Type B pancreatic cell (in vitro differentiated cells): ENCODE results near the gene ASCL1. TPM values are rescaled to one million over a fixed set of nuclear protein-coding genes. Genes with fewer than 3 reads are reported as not detected.

Experiments used
- DNase-seq: peaks from one replicate; pipeline ENCODE4 v3.0.0; 2021; ENCODE audit warnings: mixed read lengths; ENCODE audit not compliant: unreplicated experiment; ENCODE audit errors: extremely low spot score
- H3K27ac Mint-ChIP-seq: 2 replicates; pipeline ENCODE4 v1.8.0; 2021; ENCODE audit warnings: mild to moderate bottlenecking, mixed read lengths
- H3K27me3 Mint-ChIP-seq: 2 replicates; pipeline ENCODE4 v1.8.0; 2021; ENCODE audit warnings: mixed read lengths
- H3K36me3 Mint-ChIP-seq: 2 replicates; pipeline ENCODE4 v1.8.0; 2021; ENCODE audit warnings: mixed read lengths
- H3K4me1 Mint-ChIP-seq: one replicate; pipeline ENCODE4 v1.8.0; 2021; ENCODE audit warnings: mixed read lengths; ENCODE audit not compliant: unreplicated experiment
- H3K4me3 Mint-ChIP-seq: 2 replicates; pipeline ENCODE4 v1.8.0; 2021; ENCODE audit warnings: mild to moderate bottlenecking, mixed read lengths
- H3K9me3 Mint-ChIP-seq: 2 replicates; pipeline ENCODE4 v1.8.0; 2021; ENCODE audit warnings: mixed read lengths
- total RNA-seq: library from RNA; stranded (reverse); gene quantifications from 2 replicates; pipeline ENCODE4 v1.2.1, GENCODE V29; 2021; ENCODE audit warnings: low replicate concordance
- TF ChIP-seq, protein P1 (sequence below): fragments of 200-600 bp; sonication (generic); conservative IDR thresholded peaks from 2 replicates; pipeline ENCODE4 v1.5.0; 2021; ENCODE audit warnings: antibody characterized with exemption, mild to moderate bottlenecking

ASCL1 gene
- total RNA-seq, 1 donor from 2014 or later = 7.5 TPM

- Mint-ChIP-seq H3K4me1 (peaks cover 8% of the 10 kb centered on the region), H3K9me3 (peaks cover 4% of the 10 kb centered on the region), H3K4me3 (peak overlapping the region; percentile 82), H3K27me3 (peaks cover 97% of the 10 kb centered on the region), H3K36me3 (peaks cover 5% of the 10 kb centered on the region), H3K27ac (no peak overlapping the region)
- no peak for DNase-seq
- TF ChIP-seq, protein P1, sequence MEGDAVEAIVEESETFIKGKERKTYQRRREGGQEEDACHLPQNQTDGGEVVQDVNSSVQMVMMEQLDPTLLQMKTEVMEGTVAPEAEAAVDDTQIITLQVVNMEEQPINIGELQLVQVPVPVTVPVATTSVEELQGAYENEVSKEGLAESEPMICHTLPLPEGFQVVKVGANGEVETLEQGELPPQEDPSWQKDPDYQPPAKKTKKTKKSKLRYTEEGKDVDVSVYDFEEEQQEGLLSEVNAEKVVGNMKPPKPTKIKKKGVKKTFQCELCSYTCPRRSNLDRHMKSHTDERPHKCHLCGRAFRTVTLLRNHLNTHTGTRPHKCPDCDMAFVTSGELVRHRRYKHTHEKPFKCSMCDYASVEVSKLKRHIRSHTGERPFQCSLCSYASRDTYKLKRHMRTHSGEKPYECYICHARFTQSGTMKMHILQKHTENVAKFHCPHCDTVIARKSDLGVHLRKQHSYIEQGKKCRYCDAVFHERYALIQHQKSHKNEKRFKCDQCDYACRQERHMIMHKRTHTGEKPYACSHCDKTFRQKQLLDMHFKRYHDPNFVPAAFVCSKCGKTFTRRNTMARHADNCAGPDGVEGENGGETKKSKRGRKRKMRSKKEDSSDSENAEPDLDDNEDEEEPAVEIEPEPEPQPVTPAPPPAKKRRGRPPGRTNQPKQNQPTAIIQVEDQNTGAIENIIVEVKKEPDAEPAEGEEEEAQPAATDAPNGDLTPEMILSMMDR = no peak
These were observed 8.0 kb downstream of the ASCL1 start for GRCh38 chr12:102965281-102966155.

DNA sequence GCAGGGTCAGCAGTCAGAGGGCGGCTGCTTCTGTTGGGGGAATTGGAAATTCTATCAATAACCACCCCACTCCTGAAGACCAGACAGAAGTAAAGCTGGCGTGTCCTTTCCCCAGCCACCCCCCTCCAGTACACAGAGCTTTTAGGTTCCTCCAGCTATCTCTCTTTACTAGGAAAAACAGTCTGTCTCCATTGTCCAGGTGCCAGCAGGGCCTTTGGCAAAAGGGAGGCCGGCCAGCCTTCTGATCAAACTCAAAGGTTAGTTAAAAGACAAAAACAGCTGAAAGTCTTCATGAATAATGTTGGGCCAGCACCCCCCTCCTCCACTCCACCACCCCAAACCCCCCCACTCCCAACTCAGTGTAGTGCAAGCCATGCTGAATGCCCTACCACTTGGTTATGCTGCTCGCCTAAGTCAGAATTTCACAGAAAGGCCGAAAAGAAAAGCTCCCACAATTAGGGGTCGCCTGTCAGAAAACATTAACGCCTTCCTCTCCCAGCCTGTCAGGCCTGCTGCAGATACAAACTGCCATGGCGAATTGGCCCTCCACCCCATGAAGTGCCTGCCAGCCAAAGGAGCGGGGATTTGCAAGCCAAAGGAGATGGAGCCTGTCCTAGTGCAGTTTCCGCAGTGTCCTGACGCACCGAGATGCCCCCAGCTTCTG, 8.9 kb downstream of the ASCL1 start:
- Mint-ChIP-seq H3K9me3 (peaks cover 4% of the 10 kb centered on the region), H3K4me1 (peaks cover 8% of the 10 kb centered on the region), H3K4me3 (peak overlapping the region; percentile 20), H3K27ac (no peak overlapping the region), H3K36me3 (peaks cover 5% of the 10 kb centered on the region), H3K27me3 (peaks cover 97% of the 10 kb centered on the region)
- TF ChIP-seq, protein P1 = no peak
- DNase-seq = no peak

- DNase-seq = no peak
- Mint-ChIP-seq H3K4me1 (no peaks in the 10 kb centered on the region), H3K36me3 (no peaks in the 10 kb centered on the region), H3K4me3 (no peak overlapping the region), H3K27me3 (peaks cover 97% of the 10 kb centered on the region), H3K9me3 (no peaks in the 10 kb centered on the region), H3K27ac (no peak overlapping the region)
- TF ChIP-seq, protein P1 = no peak
These were observed 13.3 kb downstream of the ASCL1 start for GRCh38 chr12:102970780-102971179.

DNA sequence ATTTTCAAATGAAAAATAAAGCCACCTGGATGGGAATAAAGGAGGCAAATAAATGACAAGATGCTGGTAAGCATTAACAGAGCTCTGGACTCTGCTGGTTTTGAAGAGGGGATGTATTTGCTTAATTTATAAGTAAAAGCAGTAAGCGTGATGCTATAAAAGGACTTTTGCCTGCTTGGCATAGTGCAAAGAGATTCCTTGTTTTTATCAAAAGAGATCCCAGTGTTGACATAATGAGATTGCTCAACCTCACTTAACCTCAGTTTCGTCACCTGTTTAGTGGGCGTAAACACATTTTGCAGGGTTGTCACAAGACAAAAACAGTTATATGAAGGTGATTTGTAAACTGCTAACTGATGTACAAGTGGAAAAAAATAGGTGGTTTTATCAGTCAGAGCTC, 13.8 kb downstream of the ASCL1 start:
- Mint-ChIP-seq H3K4me3 (no peak overlapping the region), H3K27me3 (peaks cover 96% of the 10 kb centered on the region), H3K27ac (no peak overlapping the region)

GRCh38 chr12:102973583-102973982, 16.1 kb downstream of the ASCL1 start:
- no peak for DNase-seq
- no peak overlapping the region for H3K27ac Mint-ChIP-seq
- H3K4me3 Mint-ChIP-seq = no peak overlapping the region
- peaks cover 85% of the 10 kb centered on the region for H3K27me3 Mint-ChIP-seq
- H3K36me3 Mint-ChIP-seq = no peaks in the 10 kb centered on the region
- H3K9me3 Mint-ChIP-seq = no peaks in the 10 kb centered on the region
- peaks cover 9% of the 10 kb centered on the region for H3K4me1 Mint-ChIP-seq
- TF ChIP-seq, protein P1 = no peak

More for the DNA sequence above, 13.8 kb downstream of the ASCL1 start:
- no peak for DNase-seq
- H3K36me3 Mint-ChIP-seq = no peaks in the 10 kb centered on the region
- H3K4me1 Mint-ChIP-seq = no peaks in the 10 kb centered on the region
- no peaks in the 10 kb centered on the region for H3K9me3 Mint-ChIP-seq
- TF ChIP-seq, protein P1 = no peak
